ENCODE measurements around the gene HOXB4. TPM values are rescaled to one million over a fixed set of nuclear protein-coding genes. Genes with fewer than 3 reads are reported as not detected.
A peak's percentile ranks its signal among the peaks of the same experiment; 100 is the strongest.
"Not testable (repeated sequence)": the region's sequence is repeated elsewhere in the genome, so short reads cannot be mapped to it uniquely, and the experiment has no call there.

The HOXB4 gene
- total and polyA plus RNA-seq, 5 donors from 2014 or later, result 0.16 to 2.9 (median 0.18) TPM; not detected in 2

DNA sequence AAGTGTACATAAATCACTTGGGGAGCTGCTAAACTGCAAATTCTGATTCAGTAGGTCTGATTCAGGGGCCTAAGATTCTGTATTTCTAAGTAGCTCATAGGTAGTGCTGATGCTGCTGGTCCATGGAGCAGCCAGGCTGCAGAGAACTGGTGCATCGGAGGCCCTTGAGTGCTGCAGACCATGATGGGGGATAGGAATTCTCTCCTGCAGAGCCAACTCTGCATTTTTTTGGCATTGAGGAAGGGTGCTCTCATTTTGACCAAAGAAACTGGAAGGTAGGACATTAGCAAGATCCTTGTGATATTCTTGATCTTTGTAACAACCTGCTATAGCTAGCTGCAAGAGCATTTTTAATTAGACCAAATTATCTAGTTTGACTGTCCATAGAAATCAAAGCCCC is 37.9 kb downstream of the HOXB4 start:
- H3K9me3 Mint-ChIP-seq, result no peaks in the 10 kb centered on the region
- H3K4me3 Mint-ChIP-seq, result peak overlapping the region; percentile 11 to 75 (median 67)
- H3K27ac Mint-ChIP-seq, result peak overlapping the region; percentile 55 to 86 (median 64)
- Histone ChIP-seq H3K9me3 (ENCODE audit: control insufficient read depth in 2 of 2, low read length in 2 of 2) (no peaks in the 10 kb centered on the region), H3K27me3 (ENCODE audit: control insufficient read depth, insufficient read depth, low read length) (no peaks in the 10 kb centered on the region), H3K4me3 (ENCODE audit: low read depth, low read length) (peak overlapping the region; percentile 80), H3K36me3 (ENCODE audit: control insufficient read depth, insufficient read depth, low read length) (no peaks in the 10 kb centered on the region), H3K27ac (ENCODE audit: insufficient read depth, low read length, poor library complexity, severe bottlenecking) (peak overlapping the region; percentile 86), H3K4me1 (ENCODE audit: control insufficient read depth, insufficient read depth, low read length, poor library complexity, severe bottlenecking) (peaks cover 25% of the 10 kb centered on the region)
- peaks cover 11% of the 10 kb centered on the region for H3K36me3 Mint-ChIP-seq
- peaks cover 4 to 32% (median 9%) of the 10 kb centered on the region in 4 donors for H3K4me1 Mint-ChIP-seq
- ATAC-seq (ENCODE audit: low read depth in 2 of 2), result no peak
- H3K27me3 Mint-ChIP-seq, result peaks cover 42% of the 10 kb centered on the region
- no peak for DNase-seq

DNA sequence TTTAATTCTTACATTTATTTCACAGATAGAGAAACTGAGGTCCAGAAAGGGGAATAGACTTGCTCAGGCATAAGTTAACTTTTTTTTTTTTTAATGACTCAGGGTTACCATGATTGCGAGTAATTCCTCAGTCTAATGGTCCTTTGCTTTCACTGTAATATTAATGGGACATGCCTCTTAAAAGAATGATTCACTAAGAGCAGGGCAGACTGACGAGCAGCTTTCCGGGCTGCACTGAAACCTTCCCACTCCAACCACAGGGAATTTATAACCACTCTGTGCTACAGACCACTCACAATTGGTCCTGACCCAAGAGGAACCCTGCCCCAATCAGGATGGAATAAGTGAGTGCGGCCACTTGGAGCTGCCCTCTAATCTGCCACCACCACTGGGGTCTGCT is 39.0 kb downstream of the HOXB4 start:
- no peak for ATAC-seq (ENCODE audit: low read depth in 2 of 2)
- Histone ChIP-seq H3K27me3 (ENCODE audit: control insufficient read depth, insufficient read depth, low read length) (no peaks in the 10 kb centered on the region), H3K36me3 (ENCODE audit: control insufficient read depth, insufficient read depth, low read length) (no peaks in the 10 kb centered on the region), H3K4me1 (ENCODE audit: control insufficient read depth, insufficient read depth, low read length, poor library complexity, severe bottlenecking) (peaks cover 16% of the 10 kb centered on the region), H3K27ac (ENCODE audit: insufficient read depth, low read length, poor library complexity, severe bottlenecking) (no peak overlapping the region), H3K9me3 (ENCODE audit: control insufficient read depth in 2 of 2, low read length in 2 of 2) (no peaks in the 10 kb centered on the region), H3K4me3 (ENCODE audit: low read depth, low read length) (no peak overlapping the region)
- Mint-ChIP-seq H3K4me3 (peak overlapping the region in 1 of 4 donors; percentile 15), H3K27me3 (peaks cover 35% of the 10 kb centered on the region), H3K4me1 (peaks cover 4 to 26% (median 8%) of the 10 kb centered on the region in 4 donors), H3K9me3 (peaks cover 0 to 2% (median 0%) of the 10 kb centered on the region in 7 donors), H3K27ac (peak overlapping the region in 1 of 3 donors; percentile 7), H3K36me3 (peaks cover 11% of the 10 kb centered on the region)
- DNase-seq, result no peak

DNA sequence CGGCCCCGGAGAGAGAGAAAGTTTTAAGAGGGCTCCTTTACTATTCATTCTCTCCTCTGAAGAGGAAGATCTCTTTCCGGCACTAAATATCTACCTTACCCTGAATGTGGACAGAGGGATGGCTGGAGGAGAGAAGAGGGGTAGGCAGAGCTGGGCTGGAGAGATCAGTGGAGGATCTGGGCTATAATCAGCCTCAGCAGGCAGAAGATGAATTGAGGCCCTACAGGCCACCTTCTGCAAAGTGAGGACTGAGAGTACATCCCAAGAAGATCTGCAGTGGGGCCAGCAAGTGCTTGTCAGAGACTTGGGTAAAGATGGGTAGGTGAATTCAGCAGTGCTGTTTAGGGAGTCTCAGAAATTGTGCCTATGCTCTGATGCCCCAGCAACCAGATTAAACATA is 40.8 kb downstream of the HOXB4 start:
- peak overlapping the region in 1 of 4 donors; percentile 51 for H3K4me3 Mint-ChIP-seq
- Histone ChIP-seq H3K27me3 (ENCODE audit: control insufficient read depth, insufficient read depth, low read length) (no peaks in the 10 kb centered on the region), H3K27ac (ENCODE audit: insufficient read depth, low read length, poor library complexity, severe bottlenecking) (no peak overlapping the region), H3K4me1 (ENCODE audit: control insufficient read depth, insufficient read depth, low read length, poor library complexity, severe bottlenecking) (peaks cover 11% of the 10 kb centered on the region), H3K36me3 (ENCODE audit: control insufficient read depth, insufficient read depth, low read length) (no peaks in the 10 kb centered on the region), H3K4me3 (ENCODE audit: low read depth, low read length) (no peak overlapping the region), H3K9me3 (ENCODE audit: control insufficient read depth in 2 of 2, low read length in 2 of 2) (no peaks in the 10 kb centered on the region)
- peaks cover 0 to 2% (median 0%) of the 10 kb centered on the region in 7 donors for H3K9me3 Mint-ChIP-seq
- DNase-seq, result no peak
- H3K4me1 Mint-ChIP-seq, result peaks cover 0 to 19% (median 6%) of the 10 kb centered on the region in 4 donors
- no peak for ATAC-seq (ENCODE audit: low read depth in 2 of 2)
- H3K36me3 Mint-ChIP-seq, result peaks cover 4% of the 10 kb centered on the region
- H3K27ac Mint-ChIP-seq, result peak overlapping the region in 1 of 3 donors; percentile 32
- H3K27me3 Mint-ChIP-seq, result peaks cover 29% of the 10 kb centered on the region

DNA sequence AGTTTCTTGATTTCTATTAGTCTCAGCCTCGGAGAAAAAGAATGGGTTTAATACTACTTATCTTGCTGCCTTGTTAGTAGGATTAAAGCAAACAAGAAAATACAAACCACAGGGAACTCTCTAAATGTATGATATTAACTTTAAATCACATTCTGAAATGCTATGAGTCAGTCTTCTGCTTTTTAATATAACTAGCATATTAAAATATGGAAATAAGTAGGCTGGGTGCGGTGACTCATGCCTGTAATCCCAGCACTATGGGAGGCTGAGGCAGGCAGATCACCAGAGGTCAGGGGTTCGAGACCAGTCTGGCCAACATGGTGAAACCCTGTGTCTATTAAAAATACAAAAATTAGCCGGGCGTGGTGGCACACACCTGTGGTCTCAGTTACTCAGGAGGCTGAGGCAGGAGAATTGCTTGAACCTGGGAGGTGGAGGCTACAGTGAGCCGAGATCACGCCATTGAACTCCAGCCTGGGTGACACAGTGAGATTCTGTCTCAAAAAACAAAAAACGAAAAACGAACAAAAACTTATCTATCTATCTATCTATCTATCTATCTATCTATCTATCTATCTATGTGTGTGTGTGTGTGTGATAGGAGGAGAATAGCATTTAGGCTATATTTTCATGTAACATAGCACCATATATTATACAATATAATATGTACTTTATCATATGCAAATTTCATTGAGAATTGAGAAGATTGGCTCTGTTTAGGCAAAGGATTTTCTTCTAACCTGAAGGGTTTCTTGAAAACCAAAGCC is 42.2 kb downstream of the HOXB4 start:
- not testable (repeated sequence) for H3K27me3 ChIP-seq (ENCODE audit: control insufficient read depth, insufficient read depth, low read length); DNase-seq; H3K9me3 ChIP-seq (ENCODE audit: control insufficient read depth in 2 of 2, low read length in 2 of 2); ATAC-seq (ENCODE audit: low read depth in 2 of 2); H3K4me3 Mint-ChIP-seq; H3K9me3 Mint-ChIP-seq; H3K36me3 Mint-ChIP-seq; H3K4me3 ChIP-seq (ENCODE audit: low read depth, low read length); H3K36me3 ChIP-seq (ENCODE audit: control insufficient read depth, insufficient read depth, low read length); H3K4me1 ChIP-seq (ENCODE audit: control insufficient read depth, insufficient read depth, low read length, poor library complexity, severe bottlenecking); H3K27ac ChIP-seq (ENCODE audit: insufficient read depth, low read length, poor library complexity, severe bottlenecking)
- Mint-ChIP-seq H3K4me1 (peaks cover 0 to 10% (median 5%) of the 10 kb centered on the region in 4 donors), H3K27me3 (peaks cover 22% of the 10 kb centered on the region), H3K27ac (peak overlapping the region in 1 of 3 donors; percentile 5)

DNA sequence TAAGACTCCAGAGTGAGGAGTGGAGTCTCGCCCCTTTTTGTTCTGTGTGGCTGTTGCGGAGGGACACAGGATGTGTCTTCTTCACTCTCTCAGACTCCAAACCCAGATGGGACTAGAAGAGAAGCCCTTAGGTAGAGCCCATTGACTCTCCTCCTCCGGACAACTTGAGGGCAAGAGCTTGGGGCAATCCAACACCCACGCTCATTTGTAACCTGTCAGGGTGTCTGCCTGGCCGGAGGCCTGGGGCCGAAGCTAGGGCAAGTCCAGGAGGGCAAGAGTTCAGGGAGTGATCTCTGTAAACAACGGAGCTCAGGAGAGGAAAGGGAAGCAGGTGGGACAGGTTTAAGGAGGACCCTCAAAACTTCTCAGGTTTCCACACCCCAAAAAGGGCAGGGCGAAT is 45.9 kb downstream of the HOXB4 start:
- H3K4me3 ChIP-seq (ENCODE audit: low read depth, low read length), result no peak overlapping the region
- Mint-ChIP-seq H3K36me3 (no peaks in the 10 kb centered on the region), H3K4me1 (peaks cover 0 to 3% (median 0%) of the 10 kb centered on the region in 4 donors), H3K9me3 (peaks cover 0 to 2% (median 0%) of the 10 kb centered on the region in 7 donors), H3K4me3 (no peak overlapping the region), H3K27me3 (peaks cover 31% of the 10 kb centered on the region), H3K27ac (peak overlapping the region in 1 of 3 donors; percentile 27)
- DNase-seq (no peak), ATAC-seq (ENCODE audit: low read depth in 2 of 2) (no peak)
- no peak overlapping the region for H3K27ac ChIP-seq (ENCODE audit: insufficient read depth, low read length, poor library complexity, severe bottlenecking)
- H3K36me3 ChIP-seq (ENCODE audit: control insufficient read depth, insufficient read depth, low read length), result no peaks in the 10 kb centered on the region
- no peaks in the 10 kb centered on the region for H3K9me3 ChIP-seq (ENCODE audit: control insufficient read depth in 2 of 2, low read length in 2 of 2)
- H3K4me1 ChIP-seq (ENCODE audit: control insufficient read depth, insufficient read depth, low read length, poor library complexity, severe bottlenecking), result peaks cover under 1% of the 10 kb centered on the region
- no peaks in the 10 kb centered on the region for H3K27me3 ChIP-seq (ENCODE audit: control insufficient read depth, insufficient read depth, low read length)

DNA sequence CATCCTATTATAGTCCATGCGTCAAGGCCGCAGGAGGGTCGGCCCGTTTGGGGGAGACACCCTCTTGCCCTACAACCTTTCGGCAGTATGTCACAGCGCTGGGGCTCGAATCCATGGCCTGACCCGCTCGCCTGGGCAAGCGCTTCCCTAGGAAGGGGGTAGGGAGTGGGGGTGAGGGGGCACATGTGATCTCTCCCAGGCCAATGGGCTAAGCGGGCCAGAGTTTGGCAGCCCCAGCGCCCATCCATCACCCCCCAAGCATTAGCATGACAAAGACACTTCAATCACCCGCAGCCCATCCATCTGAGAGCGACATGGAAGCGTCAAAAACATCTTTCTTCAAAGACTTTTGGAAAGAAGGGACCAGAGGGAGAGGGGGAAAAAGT is 47.3 kb downstream of the HOXB4 start, which contains the start of gene HOXB1:
Gene HOXB1 (minus strand): TSS at position 125 of the 386 bp plus-strand sequence. CDS start 107 bp downstream, at position 18.
- no peaks in the 10 kb centered on the region for H3K9me3 ChIP-seq (ENCODE audit: control insufficient read depth in 2 of 2, low read length in 2 of 2)
- peak within 1 kb of the TSS in 1 of 3 donors; percentile 27 for H3K27ac Mint-ChIP-seq
- H3K4me1 ChIP-seq (ENCODE audit: control insufficient read depth, insufficient read depth, low read length, poor library complexity, severe bottlenecking), result peaks cover 8% of the 10 kb centered on the region
- H3K36me3 Mint-ChIP-seq, result no peaks in the 10 kb centered on the region
- peaks cover 0 to 12% (median 5%) of the 10 kb centered on the region in 4 donors for H3K4me1 Mint-ChIP-seq
- H3K27me3 Mint-ChIP-seq, result peaks cover 42% of the 10 kb centered on the region
- DNase-seq, result no peak
- ATAC-seq (ENCODE audit: low read depth in 2 of 2), result no peak
- H3K9me3 Mint-ChIP-seq, result peaks cover 0 to 2% (median 0%) of the 10 kb centered on the region in 7 donors
- no peaks in the 10 kb centered on the region for H3K36me3 ChIP-seq (ENCODE audit: control insufficient read depth, insufficient read depth, low read length)
- peak within 1 kb of the TSS in 1 of 4 donors; percentile 44 for H3K4me3 Mint-ChIP-seq
- no peak within 1 kb of the TSS for H3K4me3 ChIP-seq (ENCODE audit: low read depth, low read length)
- no peak within 1 kb of the TSS for H3K27ac ChIP-seq (ENCODE audit: insufficient read depth, low read length, poor library complexity, severe bottlenecking)
- H3K27me3 ChIP-seq (ENCODE audit: control insufficient read depth, insufficient read depth, low read length), result peaks cover 9% of the 10 kb centered on the region

DNA sequence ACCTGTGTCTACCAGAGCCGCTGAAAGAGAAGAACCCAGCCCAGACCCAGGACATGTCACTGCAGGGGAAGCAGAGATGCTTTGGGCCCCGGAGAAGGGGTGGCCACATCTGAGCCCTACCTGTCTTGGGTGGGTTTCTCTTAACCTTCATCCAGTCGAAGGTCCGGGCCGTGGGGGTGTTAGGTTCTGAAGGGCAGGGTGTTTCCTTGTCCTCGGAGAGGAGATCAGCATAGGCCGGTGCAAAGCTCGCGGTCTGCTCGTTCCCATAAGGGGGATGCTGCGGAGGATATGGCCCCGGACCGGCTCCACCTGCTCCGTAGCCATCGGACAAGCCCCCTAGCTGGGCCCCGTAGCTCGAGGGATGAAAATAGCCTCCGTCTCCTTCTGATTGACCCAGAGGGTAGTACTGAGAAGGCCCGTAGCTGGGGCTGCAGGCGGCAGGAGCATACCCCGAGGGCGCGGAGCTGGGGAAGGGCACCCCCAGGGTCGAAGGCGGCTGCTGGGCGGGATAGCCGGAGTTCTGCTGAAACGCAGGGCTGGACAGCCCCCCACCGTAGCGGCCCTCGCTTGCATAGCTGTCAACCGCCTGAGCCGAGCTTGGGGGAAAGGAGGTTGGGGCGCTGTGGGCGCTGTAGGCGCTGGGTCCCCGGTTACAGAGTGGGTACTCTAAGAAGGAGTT is 47.8 kb downstream of the HOXB4 start:
- peaks cover 0 to 15% (median 5%) of the 10 kb centered on the region in 4 donors for H3K4me1 Mint-ChIP-seq
- no peaks in the 10 kb centered on the region for H3K36me3 ChIP-seq (ENCODE audit: control insufficient read depth, insufficient read depth, low read length)
- no peak overlapping the region for H3K27ac ChIP-seq (ENCODE audit: insufficient read depth, low read length, poor library complexity, severe bottlenecking)
- no peak overlapping the region for H3K4me3 ChIP-seq (ENCODE audit: low read depth, low read length)
- peaks cover 10% of the 10 kb centered on the region for H3K27me3 ChIP-seq (ENCODE audit: control insufficient read depth, insufficient read depth, low read length)
- peaks cover 48% of the 10 kb centered on the region for H3K27me3 Mint-ChIP-seq
- no peaks in the 10 kb centered on the region for H3K9me3 ChIP-seq (ENCODE audit: control insufficient read depth in 2 of 2, low read length in 2 of 2)
- H3K4me1 ChIP-seq (ENCODE audit: control insufficient read depth, insufficient read depth, low read length, poor library complexity, severe bottlenecking), result peaks cover 8% of the 10 kb centered on the region
- peaks cover 0 to 2% (median 0%) of the 10 kb centered on the region in 7 donors for H3K9me3 Mint-ChIP-seq
- ATAC-seq (ENCODE audit: low read depth in 2 of 2) (no peak), DNase-seq (no peak)
- H3K4me3 Mint-ChIP-seq, result peak overlapping the region in 1 of 4 donors; percentile 44
- H3K36me3 Mint-ChIP-seq, result no peaks in the 10 kb centered on the region
- no peak overlapping the region for H3K27ac Mint-ChIP-seq
